Measurements from ENCODE around the gene BRD7.

BRD7 gene

GRCh38 chr16:50303041-50303604, 65.7 kb downstream of the BRD7 start:
- no peak for FAIRE-seq

GRCh38 chr16:50302472-50303005, 66.2 kb downstream of the BRD7 start:
- FAIRE-seq: no peak

GRCh38 chr16:50301626-50302471, 66.9 kb downstream of the BRD7 start:
- FAIRE-seq: no peak

- no peak for FAIRE-seq
These were observed 67.7 kb downstream of the BRD7 start for GRCh38 chr16:50300942-50301625.

GRCh38 chr16:50299508-50300105, 69.2 kb downstream of the BRD7 start:
- no peak for FAIRE-seq

- FAIRE-seq: no peak
These were observed 69.9 kb downstream of the BRD7 start for GRCh38 chr16:50298591-50299507.

- FAIRE-seq: no peak
These were observed 70.7 kb downstream of the BRD7 start for GRCh38 chr16:50298075-50298460.

GRCh38 chr16:50297301-50298074, 71.3 kb downstream of the BRD7 start:
- FAIRE-seq: no peak

- FAIRE-seq: no peak
These were observed 72.0 kb downstream of the BRD7 start for GRCh38 chr16:50296807-50297206.

- no peak for FAIRE-seq
These were observed 73.2 kb downstream of the BRD7 start for GRCh38 chr16:50295541-50296132.

GRCh38 chr16:50294955-50295354, 73.8 kb downstream of the BRD7 start:
- FAIRE-seq: no peak

GRCh38 chr16:50293994-50294855, 74.6 kb downstream of the BRD7 start:
- no peak for FAIRE-seq

- FAIRE-seq: no peak
These were observed 75.6 kb downstream of the BRD7 start for GRCh38 chr16:50293041-50293783.

GRCh38 chr16:50292566-50292948, 76.2 kb downstream of the BRD7 start:
- no peak for FAIRE-seq

GRCh38 chr16:50291719-50292565, 76.8 kb downstream of the BRD7 start:
- no peak for FAIRE-seq

GRCh38 chr16:50290856-50291255, 77.9 kb downstream of the BRD7 start:
- no peak for FAIRE-seq

- FAIRE-seq: no peak
These were observed 78.6 kb downstream of the BRD7 start for GRCh38 chr16:50289950-50290764.
